SK-N-SH (cell line): ENCODE measurements around the gene WDR7.

Source experiments
- CTCF ChIP-seq: fragments of 200-600 bp; sonication (generic); IDR thresholded peaks from 2 replicates; pipeline ENCODE4 v1.6.1; 2017; ENCODE audit warnings: antibody characterized with exemption, mild to moderate bottlenecking, moderate library complexity
- GABPA ChIP-seq: IDR thresholded peaks from 2 replicates; pipeline ENCODE4 v1.4.0; 2012; ENCODE audit warnings: low read depth, mild to moderate bottlenecking
- MAX ChIP-seq: IDR thresholded peaks from 2 replicates; pipeline ENCODE4 v1.4.0; 2012; ENCODE audit warnings: low read depth
- POLR2AphosphoS5 ChIP-seq: IDR thresholded peaks from 2 replicates; pipeline ENCODE4 v1.6.1; 2012; ENCODE audit warnings: low read depth, low read length
- USF1 ChIP-seq: IDR thresholded peaks from 2 replicates; pipeline ENCODE4 v1.4.0; 2012; ENCODE audit warnings: low read depth, borderline replicate concordance
- YY1 ChIP-seq: IDR thresholded peaks from 2 replicates; pipeline ENCODE4 v1.4.0; 2012; ENCODE audit warnings: low read depth, mild to moderate bottlenecking

GRCh38 chr18:56890632-56891031 lies 239.5 kb downstream of the WDR7 start:
- TF ChIP-seq YY1 (no peak), POLR2AphosphoS5 (peak; percentile 72; the same call in 1 of the 2 replicates), CTCF (no peak), GABPA (no peak), USF1 (0 out of 2 replicates have a peak, but pooled peaks have one; percentile 6), MAX (peak; percentile 70; the same call in 1 of the 2 replicates)
